Stimulated activated CD4-positive, alpha-beta T cell treated with anti-CD3 and anti-CD28 coated beads, Interleukin-4, amount 100 ng/mL, for 24 hours (primary cell): ENCODE results near the gene UNC45B.
"Not testable (repeated sequence)": the region's sequence is repeated elsewhere in the genome, so short reads cannot be mapped to it uniquely, and the experiment has no call there.

Experiments
- DNase-seq: peaks from one replicate; pipeline ENCODE4 v3.0.0-alpha.2; 2020

The UNC45B gene

DNA sequence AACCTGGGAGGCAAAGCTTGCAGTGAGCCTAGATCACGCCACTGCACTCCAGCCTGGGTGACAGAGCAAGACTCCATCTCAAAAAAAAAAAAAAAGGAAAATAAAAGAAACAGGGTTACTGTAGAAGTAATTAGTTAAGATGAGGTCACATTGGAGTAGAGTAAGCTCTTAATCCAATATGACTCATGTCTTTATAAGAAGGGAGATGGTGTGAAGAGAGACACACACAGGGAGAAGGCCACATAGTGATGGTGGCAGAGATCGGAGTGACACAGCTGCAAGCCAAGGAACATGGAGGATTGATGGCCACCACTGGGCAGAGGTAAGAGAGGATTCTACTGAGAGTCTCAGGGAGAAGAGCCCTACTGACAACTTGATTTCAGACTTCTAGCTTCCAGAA is 79.9 kb downstream of the UNC45B start:
- DNase-seq: no peak

DNA sequence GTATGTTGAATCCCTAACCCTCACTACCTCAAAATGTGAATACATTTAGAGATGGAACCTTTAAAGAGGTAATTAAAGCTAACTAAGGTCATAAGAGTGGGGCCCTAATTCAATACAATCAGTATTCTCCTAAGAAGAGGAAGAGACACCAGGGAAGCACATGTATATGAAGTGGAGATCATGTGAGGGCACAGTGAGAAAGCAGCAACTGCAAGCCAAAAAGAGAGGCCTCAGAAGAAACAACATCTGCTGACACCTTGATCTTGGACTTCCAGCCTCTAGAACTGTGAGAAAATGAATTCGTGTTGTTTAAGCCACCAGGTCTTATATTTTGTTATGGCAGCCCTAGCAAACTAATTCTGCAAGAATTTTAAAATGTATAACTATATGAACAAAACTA is 82.0 kb downstream of the UNC45B start:
- DNase-seq: no peak

DNA sequence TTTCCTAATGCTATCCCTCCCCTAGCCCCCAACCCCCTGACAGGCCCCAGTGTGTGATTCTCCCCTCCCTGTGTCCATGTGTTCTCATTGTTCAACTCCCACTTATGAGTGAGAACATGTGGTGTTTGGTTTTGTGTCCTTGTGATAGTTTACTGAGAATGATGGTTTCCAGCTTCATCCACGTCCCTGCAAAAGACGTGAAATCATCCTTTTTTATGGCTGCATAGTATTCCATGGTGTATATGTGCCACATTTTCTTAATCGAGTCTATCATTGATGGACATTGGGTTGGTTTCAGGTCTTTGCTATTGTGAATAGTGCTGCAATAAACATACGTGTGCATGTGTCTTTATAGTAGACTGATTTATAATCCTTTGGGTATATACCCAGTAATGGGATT is 86.7 kb downstream of the UNC45B start:
- not testable (repeated sequence) for DNase-seq

DNA sequence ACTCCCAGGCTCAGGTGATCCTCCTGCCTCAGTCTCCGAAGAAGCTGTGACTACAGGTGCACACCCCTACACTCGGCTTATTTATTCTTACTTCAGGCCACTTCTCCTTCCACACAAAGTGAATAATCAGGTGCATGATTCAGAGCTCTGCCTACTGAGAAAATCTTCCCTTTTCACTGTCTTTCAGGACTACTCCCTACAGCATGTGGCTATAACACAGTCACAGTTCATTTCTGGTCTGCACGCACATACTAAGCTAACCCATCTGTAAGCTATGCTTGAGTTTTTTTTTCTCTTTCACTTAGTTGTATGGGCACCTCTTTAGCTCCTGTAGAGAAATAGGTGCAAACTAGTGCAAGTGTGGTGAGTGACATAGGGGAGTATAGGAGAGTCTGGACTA is 87.7 kb downstream of the UNC45B start:
- DNase-seq: no peak

DNA sequence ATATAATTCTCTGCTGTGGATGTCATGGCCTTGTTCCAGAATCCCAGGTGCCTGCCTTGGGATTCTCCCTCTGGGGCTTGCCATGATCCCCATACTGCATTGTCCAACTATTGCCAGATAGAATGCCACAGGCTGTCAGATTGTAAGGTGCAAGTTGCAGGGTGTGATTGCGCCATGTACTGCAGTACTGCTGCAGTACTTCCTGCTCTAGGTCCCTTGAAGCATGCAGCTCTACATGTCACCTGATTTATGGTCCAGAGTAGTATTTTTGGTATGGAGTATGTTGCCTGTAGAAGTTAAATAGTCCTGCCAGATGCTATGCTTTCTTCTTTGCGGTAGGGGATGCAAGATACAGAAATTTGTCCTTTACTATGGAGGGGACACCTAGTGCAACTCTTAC is 88.3 kb downstream of the UNC45B start:
- DNase-seq: no peak

DNA sequence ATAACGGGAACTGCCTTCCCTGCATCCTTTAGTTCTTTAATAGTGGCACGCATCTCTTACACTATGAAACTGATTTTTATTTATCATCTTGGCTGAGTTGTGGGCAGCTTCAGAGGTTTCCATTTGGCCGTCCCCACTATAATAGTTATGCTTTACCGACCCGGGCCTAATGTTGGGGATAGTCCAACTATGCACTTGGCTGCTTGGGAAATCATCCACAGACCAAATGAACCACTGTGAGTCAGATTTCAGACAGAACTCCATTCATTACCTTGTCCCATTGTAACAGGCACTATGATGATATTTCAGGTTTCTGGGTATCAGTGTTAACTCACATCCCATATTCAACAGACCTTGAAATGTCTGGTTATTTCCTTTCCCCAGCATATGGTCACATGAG is 89.2 kb downstream of the UNC45B start:
- DNase-seq: no peak

DNA sequence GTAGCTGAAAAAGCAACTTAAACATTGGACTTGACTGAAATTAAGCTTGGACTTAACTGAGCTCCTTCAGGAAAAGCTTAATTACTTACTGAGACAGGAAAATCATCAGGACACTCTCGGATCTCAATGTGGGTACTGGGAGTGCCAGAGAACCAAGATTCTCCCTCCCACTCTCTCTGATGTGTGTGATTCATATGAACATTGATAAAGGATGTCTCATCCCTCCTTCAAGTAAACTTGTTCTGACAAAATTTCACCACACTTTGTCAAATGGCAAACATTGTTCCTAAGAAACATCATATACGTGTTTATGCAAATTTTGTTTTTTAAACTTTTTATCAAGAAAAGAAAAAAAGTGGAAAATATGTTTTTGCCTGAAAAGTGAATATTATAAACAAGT is 91.2 kb downstream of the UNC45B start:
- DNase-seq: no peak
